Liver (tissue), 9 donors: ENCODE measurements around the gene GTF3C5. TPM values are rescaled to one million over a fixed set of nuclear protein-coding genes. Genes with fewer than 3 reads are reported as not detected.

Experiments
- DNase-seq: peaks from one replicate; pipeline ENCODE4 v3.0.0-alpha.2; 2017; ENCODE audit warnings: low spot score
- H3K27ac ChIP-seq, 2 donors: one replicate each; pipeline ENCODE4 v1.7.0; 2013; ENCODE audit warnings: inconsistent platforms in 2 of 2, low read length in 2 of 2, control low read depth in 1 of 2, low read depth in 1 of 2, mild to moderate bottlenecking in 1 of 2
- H3K27me3 ChIP-seq, 4 donors: one replicate each; pipeline versions ENCODE4 v1.6.1 to v1.7.0; 2013; ENCODE audit warnings: low read length in 3 of 4, inconsistent platforms in 1 of 4, mild to moderate bottlenecking in 1 of 4, moderate library complexity in 1 of 4; ENCODE audit not compliant: control insufficient read depth in 4 of 4, insufficient read depth in 4 of 4
- H3K36me3 ChIP-seq, 4 donors: one replicate each; pipeline versions ENCODE4 v1.6.1 to v1.7.0; 2013; ENCODE audit warnings: low read length in 3 of 4, mild to moderate bottlenecking in 3 of 4, low read depth in 1 of 4, moderate library complexity in 1 of 4; ENCODE audit not compliant: control insufficient read depth in 4 of 4, insufficient read depth in 3 of 4
- H3K4me1 ChIP-seq, 4 donors: one replicate each; pipeline versions ENCODE4 v1.6.1 to v1.7.0; 2013; ENCODE audit warnings: low read length in 3 of 4, mild to moderate bottlenecking in 3 of 4, moderate library complexity in 1 of 4; ENCODE audit not compliant: control insufficient read depth in 4 of 4, insufficient read depth in 4 of 4
- H3K4me3 ChIP-seq, 3 donors: one replicate each; pipeline versions ENCODE4 v1.6.1 to v1.7.0; 2013; ENCODE audit warnings: low read length in 3 of 3, control low read depth in 1 of 3, low read depth in 1 of 3, mild to moderate bottlenecking in 1 of 3
- H3K9ac ChIP-seq, 2 donors: one replicate each; pipeline ENCODE4 v1.7.0; 2013; ENCODE audit warnings: low read length in 2 of 2, mild to moderate bottlenecking in 2 of 2, moderate library complexity in 2 of 2, control low read depth in 1 of 2, low read depth in 1 of 2
- H3K9me3 ChIP-seq, 4 donors: one replicate each; pipeline versions ENCODE4 v1.6.1 to v1.7.0; 2013; ENCODE audit warnings: low read length in 3 of 4; ENCODE audit not compliant: control insufficient read depth in 4 of 4
- ATF3 ChIP-seq: IDR thresholded peaks from 2 replicates; pipeline ENCODE4 v1.6.1; 2016; ENCODE audit warnings: antibody characterized with exemption
- CTCF ChIP-seq: fragments of 150-350 bp; IDR thresholded peaks from 2 replicates; pipeline ENCODE4 v1.5.1; 2017; ENCODE audit warnings: improper control_type of control experiment, low read depth, low read length; ENCODE audit not compliant: missing input control
- EGR1 ChIP-seq, 2 donors: IDR thresholded peaks; 2 replicates each; pipeline ENCODE4 v1.6.1; 2016 to 2018; ENCODE audit warnings: antibody characterized with exemption in 2 of 2, low read depth in 2 of 2
- FOXA1 ChIP-seq: IDR thresholded peaks from 2 replicates; pipeline ENCODE4 v1.6.1; 2016; ENCODE audit warnings: antibody characterized with exemption
- FOXA2 ChIP-seq: IDR thresholded peaks from 2 replicates; pipeline ENCODE4 v1.6.1; 2016; ENCODE audit warnings: antibody characterized with exemption
- GABPA ChIP-seq, 2 donors: IDR thresholded peaks in 1 of 2; conservative IDR thresholded peaks in 1 of 2; 2 replicates each; pipeline ENCODE4 v1.6.1; 2016; ENCODE audit warnings: antibody characterized with exemption in 2 of 2, mild to moderate bottlenecking in 1 of 2, moderate library complexity in 1 of 2
- HNF4A ChIP-seq, 2 donors: conservative IDR thresholded peaks; 2 replicates each; pipeline ENCODE4 v1.6.1; 2016; ENCODE audit warnings: antibody characterized with exemption in 2 of 2, mild to moderate bottlenecking in 2 of 2
- HNF4G ChIP-seq: IDR thresholded peaks from 2 replicates; pipeline ENCODE4 v1.6.1; 2016; ENCODE audit warnings: antibody characterized with exemption
- JUND ChIP-seq, 2 donors: IDR thresholded peaks; 2 replicates each; pipeline ENCODE4 v1.6.1; 2016; ENCODE audit warnings: antibody characterized with exemption in 2 of 2
- MAX ChIP-seq: IDR thresholded peaks from 2 replicates; pipeline ENCODE4 v1.6.1; 2016; ENCODE audit warnings: antibody characterized with exemption
- NR2F2 ChIP-seq: IDR thresholded peaks from 2 replicates; pipeline ENCODE4 v1.6.1; 2016; ENCODE audit warnings: antibody characterized with exemption
- RAD21 ChIP-seq, 2 donors: IDR thresholded peaks; 2 replicates each; pipeline ENCODE4 v1.6.1; 2016; ENCODE audit warnings: antibody characterized with exemption in 2 of 2, mild to moderate bottlenecking in 2 of 2
- REST ChIP-seq: IDR thresholded peaks from 2 replicates; pipeline ENCODE4 v1.6.1; 2016; ENCODE audit warnings: antibody characterized with exemption, mild to moderate bottlenecking
- RXRA ChIP-seq, 2 donors: IDR thresholded peaks; 2 replicates each; pipeline ENCODE4 v1.6.1; 2017 to 2018; ENCODE audit warnings: antibody characterized with exemption in 2 of 2, mild to moderate bottlenecking in 1 of 2
- SP1 ChIP-seq: IDR thresholded peaks from 2 replicates; pipeline ENCODE4 v1.6.1; 2018; ENCODE audit warnings: antibody characterized with exemption, mild to moderate bottlenecking
- TAF1 ChIP-seq: conservative IDR thresholded peaks from 2 replicates; pipeline ENCODE4 v1.6.1; 2016; ENCODE audit warnings: antibody characterized with exemption, mild to moderate bottlenecking
- YY1 ChIP-seq: IDR thresholded peaks from 2 replicates; pipeline ENCODE4 v1.6.1; 2016; ENCODE audit warnings: antibody characterized with exemption, mild to moderate bottlenecking
- ZBTB33 ChIP-seq: IDR thresholded peaks from 2 replicates; pipeline ENCODE4 v1.6.1; 2016; ENCODE audit warnings: antibody characterized with exemption
- WGBS: extraction: QIAGEN DNeasy Blood & Tissue Kit; methylation state at CpG from one replicate; pipeline ENCODE4 v1.1.7; 2013; 5-methylcytosine and 5-hydroxymethylcytosine counted together
- polyA plus RNA-seq, 2 donors: library from polyadenylated mRNA; stranded (reverse) in 1 of 2; unstranded in 1 of 2; fragments of 200-250 nt in 1 of 2; fragments of >200 nt in 1 of 2; fragmentation: Nextera tagmentation in 1 of 2; extraction: Ambion mirVana in 1 of 2; gene quantifications; one replicate each; pipeline versions ENCODE4 v1.2.1 to v1.2.3, GENCODE V29; 2013 to 2015
- total RNA-seq, 2 donors: library from RNA; depleted of rRNA; stranded (reverse); fragments of >200 nt; gene quantifications; one replicate each; pipeline ENCODE4 v1.2.3, GENCODE V29; 2014
- donor health status: healthy.
- donor health status: healthy.
- donor health status: healthy.
- donor health status: healthy.
- donor health status: healthy.

GTF3C5 gene
- total and polyA plus RNA-seq, 4 donors: 13.2 to 26.2 (median 18.2) TPM

GRCh38 chr9:133046196-133046899 is 15.6 kb downstream of the GTF3C5 start:
- no peak for DNase-seq
- H3K9me3 ChIP-seq: no peaks in the 10 kb centered on the region
- H3K4me3 ChIP-seq: no peak overlapping the region
- 91% methylated on average over 9 of the region's 9 CpGs for WGBS
- H3K27ac ChIP-seq: no peak overlapping the region
- no peak overlapping the region for H3K9ac ChIP-seq
- no peaks in the 10 kb centered on the region for H3K4me1 ChIP-seq
- peaks cover 5 to 73% (median 27%) of the 10 kb centered on the region in 4 donors for H3K36me3 ChIP-seq
- H3K27me3 ChIP-seq: no peaks in the 10 kb centered on the region
- TF ChIP-seq SP1 (no peak), TAF1 (no peak), RXRA (IDR thresholded peaks at IDR 0.05) (no peak), RAD21 (IDR thresholded peaks at IDR 0.05) (no peak), EGR1 (IDR thresholded peaks at IDR 0.05; ENCODE audit: low read depth in 2 of 2) (no peak), FOXA2 (no peak), FOXA1 (no peak), MAX (no peak), REST (no peak), NR2F2 (no peak)

GRCh38 chr9:133046900-133047295 is 16.1 kb downstream of the GTF3C5 start:
- Histone ChIP-seq H3K27me3 (no peaks in the 10 kb centered on the region), H3K9ac (no peak overlapping the region), H3K36me3 (peaks cover 8 to 76% (median 27%) of the 10 kb centered on the region in 4 donors), H3K9me3 (no peaks in the 10 kb centered on the region), H3K27ac (no peak overlapping the region), H3K4me1 (no peaks in the 10 kb centered on the region), H3K4me3 (no peak overlapping the region)
- no peak for TF ChIP-seq FOXA2
- TF ChIP-seq EGR1 (IDR thresholded peaks at IDR 0.05; ENCODE audit: low read depth in 2 of 2): no peak
- no peak for TF ChIP-seq SP1
- TF ChIP-seq HNF4A (conservative IDR thresholded peaks at IDR 0.05): no peak
- TF ChIP-seq RAD21 (IDR thresholded peaks at IDR 0.05): no peak
- TF ChIP-seq GABPA (IDR thresholded peaks at IDR 0.05 in 1 of 2, conservative IDR thresholded peaks at IDR 0.05 in 1 of 2): no peak
- no peak for TF ChIP-seq NR2F2
- no peak for TF ChIP-seq RXRA (IDR thresholded peaks at IDR 0.05)
- no peak for TF ChIP-seq REST
- no peak for TF ChIP-seq FOXA1
- no peak for TF ChIP-seq ZBTB33
- no peak for TF ChIP-seq MAX
- TF ChIP-seq JUND (IDR thresholded peaks at IDR 0.05): no peak
- no peak for TF ChIP-seq ATF3
- no peak for TF ChIP-seq YY1
- TF ChIP-seq HNF4G: no peak
- TF ChIP-seq CTCF: no peak
- WGBS: 95% methylated on average over 7 of the region's 7 CpGs
- no peak for DNase-seq
